Left lung (tissue), 10 donors: ENCODE results near the gene SLC23A2. TPM values are rescaled to one million over a fixed set of nuclear protein-coding genes. Genes with fewer than 3 reads are reported as not detected.

Experiments
- ATAC-seq: fragments of 200-7000 bp; cut with Tn5 transposase; one replicate; pipeline ENCODE4 v1.9.1; 2020; ENCODE audit warnings: moderate library complexity
- DNase-seq, 4 donors: peaks; one replicate each; pipeline ENCODE4 v3.0.0-alpha.2; 2013 to 2020
- H3K27ac ChIP-seq, 2 donors: fragments of 200-600 bp; sonication (generic) in 1 of 2; one replicate each; pipeline versions ENCODE4 v1.5.0 to v1.8.0; 2020 to 2021
- H3K27me3 ChIP-seq, 2 donors: fragments of 200-600 bp; sonication (generic) in 1 of 2; one replicate each; pipeline versions ENCODE4 v1.5.0 to v1.8.0; 2020 to 2021
- H3K36me3 ChIP-seq, 2 donors: fragments of 200-600 bp; sonication (generic) in 1 of 2; one replicate each; pipeline versions ENCODE4 v1.5.0 to v1.8.0; 2020 to 2021
- H3K4me1 ChIP-seq, 2 donors: fragments of 200-600 bp; one replicate each; pipeline ENCODE4 v1.8.0; 2021
- H3K4me3 ChIP-seq, 2 donors: fragments of 200-600 bp; sonication (generic) in 1 of 2; one replicate each; pipeline versions ENCODE4 v1.5.0 to v1.8.0; 2020 to 2021; ENCODE audit warnings: mild to moderate bottlenecking in 1 of 2
- H3K9me3 ChIP-seq, 2 donors: fragments of 200-600 bp; sonication (generic) in 1 of 2; one replicate each; pipeline versions ENCODE4 v1.5.0 to v1.8.0; 2020 to 2021
- CTCF ChIP-seq, 2 donors: fragments of 200-600 bp; sonication (generic) in 1 of 2; IDR thresholded peaks; one replicate each; pipeline versions ENCODE4 v1.5.0 to v1.8.0; 2021; ENCODE audit warnings: antibody characterized with exemption in 2 of 2
- intact Hi-C, 2 donors: fragments of 100-400 bp; cut with DNase I; formaldehyde crosslinking; loops; one replicate each; pipeline versions ENCODE4 v1.11.2 to v1.14.2; 2022
- polyA plus RNA-seq, 6 donors: library from polyadenylated mRNA; unstranded; fragments of 120-200 nt; gene quantifications; one replicate each; pipeline ENCODE4 v1.2.1, GENCODE V29; 2013; ENCODE audit not compliant: insufficient read length in 6 of 6
- total RNA-seq, 2 donors: library from RNA; stranded (reverse); fragmentation: NEBNext Ultra II Directional; extraction: Animal tissue kit (Norgen Biotek cat#: 25700); gene quantifications; one replicate each; pipeline ENCODE4 v1.2.1, GENCODE V29; 2021
- donor health status: DM: no; HTN: yes; CAD: no.
- donor health status: DM: no; HTN: no; CAD: no.

The SLC23A2 gene
- total and polyA plus RNA-seq, 8 donors = 15.8 to 27.1 (median 25.9) TPM

GRCh38 chr20:4942331-4942730 is 59.0 kb downstream of the SLC23A2 start:
- no peak for TF ChIP-seq CTCF (IDR thresholded peaks at IDR 0.05)
- Histone ChIP-seq H3K4me3 (no peak overlapping the region), H3K9me3 (no peaks in the 10 kb centered on the region), H3K27ac (no peak overlapping the region), H3K4me1 (peaks cover 0 to 8% of the 10 kb centered on the region in 2 donors), H3K27me3 (no peaks in the 10 kb centered on the region), H3K36me3 (peaks cover 0 to 4% of the 10 kb centered on the region in 2 donors)
- intact Hi-C loops = no loop called here
- ATAC-seq (no peak), DNase-seq (no peak)

DNA sequence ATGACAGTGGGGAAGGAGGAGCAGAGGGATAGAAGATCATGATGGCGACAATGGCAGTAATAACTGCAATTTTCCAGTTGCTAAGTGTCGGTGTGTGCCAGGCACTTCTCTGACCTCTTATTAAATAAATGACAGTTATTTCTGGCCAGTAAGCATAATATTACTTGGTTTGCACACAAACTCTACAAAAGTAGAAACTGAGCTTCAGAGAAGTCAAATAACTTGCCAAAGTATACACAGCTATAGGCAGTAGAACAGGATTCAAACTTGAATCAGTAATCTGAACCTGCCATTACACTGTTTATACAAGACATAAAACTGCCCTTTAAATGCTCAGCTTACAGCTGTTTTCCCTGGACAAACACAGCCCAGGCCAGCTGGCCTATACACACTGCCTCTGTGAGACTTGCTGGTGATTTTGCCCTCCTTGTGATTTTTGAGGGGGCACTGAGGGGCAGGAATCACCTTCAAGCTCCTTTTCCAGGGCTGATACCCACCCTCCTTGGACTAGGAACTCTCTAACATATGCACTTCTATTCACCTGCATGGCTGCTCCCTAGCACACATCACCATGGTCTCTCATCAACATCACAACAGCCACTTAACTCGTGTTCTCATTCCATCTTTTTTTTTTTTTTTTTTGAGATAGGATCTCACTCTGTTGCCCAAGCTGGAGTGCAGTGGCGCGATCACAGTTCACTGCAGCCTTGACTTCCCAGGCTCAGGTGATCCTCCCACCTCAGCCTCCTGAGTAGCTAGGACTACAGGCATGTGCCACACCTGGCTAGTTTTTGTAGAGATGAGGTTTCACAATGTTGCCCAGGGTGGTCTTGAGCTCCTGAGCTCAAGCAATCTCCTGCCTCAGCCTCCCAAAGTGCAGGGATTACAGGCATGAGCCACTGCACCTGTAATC is 63.6 kb downstream of the SLC23A2 start:
- Histone ChIP-seq H3K9me3 (no peaks in the 10 kb centered on the region), H3K4me3 (no peak overlapping the region), H3K27ac (no peak overlapping the region), H3K4me1 (no peaks in the 10 kb centered on the region), H3K36me3 (no peaks in the 10 kb centered on the region), H3K27me3 (no peaks in the 10 kb centered on the region)
- intact Hi-C loops = no loop called here
- no peak for TF ChIP-seq CTCF (IDR thresholded peaks at IDR 0.05)
- DNase-seq = peak in 2 of 4 donors; percentile 30 to 56
- peak; percentile 24 for ATAC-seq

GRCh38 chr20:4936851-4937406 is 64.4 kb downstream of the SLC23A2 start:
- Histone ChIP-seq H3K36me3 (peaks cover 0 to 6% of the 10 kb centered on the region in 2 donors), H3K27me3 (no peaks in the 10 kb centered on the region), H3K9me3 (no peaks in the 10 kb centered on the region), H3K4me1 (no peaks in the 10 kb centered on the region), H3K4me3 (no peak overlapping the region), H3K27ac (no peak overlapping the region)
- ATAC-seq = no peak
- no peak for TF ChIP-seq CTCF (IDR thresholded peaks at IDR 0.05)
- intact Hi-C loops = no loop called here
- no peak for DNase-seq

GRCh38 chr20:4936392-4936850 is 64.9 kb downstream of the SLC23A2 start:
- ATAC-seq (no peak), DNase-seq (no peak)
- Histone ChIP-seq H3K36me3 (peaks cover 0 to 11% of the 10 kb centered on the region in 2 donors), H3K4me3 (no peak overlapping the region), H3K4me1 (no peaks in the 10 kb centered on the region), H3K9me3 (no peaks in the 10 kb centered on the region), H3K27ac (no peak overlapping the region), H3K27me3 (no peaks in the 10 kb centered on the region)
- TF ChIP-seq CTCF (IDR thresholded peaks at IDR 0.05) = no peak
- intact Hi-C loops = no loop called here

DNA sequence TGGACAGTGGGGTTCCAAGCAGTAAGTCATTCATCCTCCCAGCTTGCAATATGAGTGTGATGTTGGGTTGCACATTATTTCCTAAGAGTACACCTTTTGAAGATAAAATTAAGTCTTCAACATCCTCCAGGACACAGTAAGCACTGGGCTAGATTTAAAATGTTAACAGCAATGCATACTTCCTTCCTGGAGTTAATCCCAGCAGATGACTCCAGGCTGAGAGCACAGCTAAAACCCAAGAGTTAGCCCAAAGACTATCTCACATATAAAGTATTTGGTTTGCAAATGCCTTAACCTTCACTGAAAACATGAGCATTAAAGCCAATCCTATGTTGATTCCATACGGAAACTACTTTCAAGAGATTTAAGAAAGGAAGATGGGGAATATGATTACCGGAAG is 69.2 kb downstream of the SLC23A2 start:
- intact Hi-C loops = no loop called here
- no peak for DNase-seq
- TF ChIP-seq CTCF (IDR thresholded peaks at IDR 0.05) = no peak
- Histone ChIP-seq H3K27me3 (no peaks in the 10 kb centered on the region), H3K4me3 (no peak overlapping the region), H3K4me1 (no peaks in the 10 kb centered on the region), H3K27ac (no peak overlapping the region), H3K9me3 (no peaks in the 10 kb centered on the region), H3K36me3 (peaks cover 0 to 23% of the 10 kb centered on the region in 2 donors)
- ATAC-seq = no peak
